ENCODE measurements around the gene CBARP. TPM values are rescaled to one million over a fixed set of nuclear protein-coding genes. Genes with fewer than 3 reads are reported as not detected.

Gene CBARP
- total and polyA plus RNA-seq, 2 of the 13 experiments (the other 11 are each of a cell fraction or from before 2014, with no cell fraction given): 1.2 to 1.4 TPM

- TF ChIP-seq NFE2L2 (IDR thresholded peaks at IDR 0.05; ENCODE audit: low read length): no peak
- TF ChIP-seq ZNF710 (CRISPR knock-in tag; IDR thresholded peaks at IDR 0.05; ENCODE audit: borderline replicate concordance): 0 out of 2 replicates have a peak, but pooled peaks have one; percentile 36
- peak; percentile 24; the same call in 1 of the 2 replicates for TF ChIP-seq ZNF563 (CRISPR knock-in tag; IDR thresholded peaks at IDR 0.05)
- no peak for TF ChIP-seq ZSCAN9 (CRISPR knock-in tag; IDR thresholded peaks at IDR 0.05; ENCODE audit: borderline replicate concordance)
- TF ChIP-seq SALL1 (CRISPR knock-in tag; IDR thresholded peaks at IDR 0.05): peak; percentile 76
- TF ChIP-seq ZNF558 (CRISPR knock-in tag; IDR thresholded peaks at IDR 0.05; ENCODE audit: borderline replicate concordance): no peak
- TF ChIP-seq RBAK (CRISPR knock-in tag; IDR thresholded peaks at IDR 0.05): no peak
- 0 out of 2 replicates have a peak, but pooled peaks have one; percentile 26 for TF ChIP-seq POLR2AphosphoS5 (IDR thresholded peaks at IDR 0.05; ENCODE audit: low read depth, low read length)
- TF ChIP-seq POLR2G (IDR thresholded peaks at IDR 0.05; ENCODE audit: low read depth, low read length): no peak; the same call in 1 of the 2 replicates
- TF ChIP-seq ZNF766 (CRISPR knock-in tag; IDR thresholded peaks at IDR 0.05; ENCODE audit: borderline replicate concordance): no peak
- no peak for TF ChIP-seq ADNP (CRISPR knock-in tag; IDR thresholded peaks at IDR 0.05)
- TF ChIP-seq REST (IDR thresholded peaks at IDR 0.05; ENCODE audit: borderline replicate concordance in 1 of 2, low read depth in 1 of 2, low read length in 2 of 2): no peak
- TF ChIP-seq SNAPC4 (CRISPR knock-in tag; IDR thresholded peaks at IDR 0.05): no peak; the same call in 1 of the 2 replicates
- no peak for TF ChIP-seq ZKSCAN1 (IDR thresholded peaks at IDR 0.05; ENCODE audit: low read length)
- TF ChIP-seq MNT (IDR thresholded peaks at IDR 0.05): no peak
These were observed 45.6 kb upstream of the CBARP start (continued) for GRCh38 chr19:1283207-1283916.
